GM12872 (cell line): ENCODE results near the gene APOL2.

Experiments used
- CTCF ChIP-seq: IDR thresholded peaks from 3 replicates; pipeline ENCODE4 v1.5.1; 2011; ENCODE audit warnings: low read depth, mild to moderate bottlenecking, low read length, moderate library complexity; ENCODE audit not compliant: insufficient read depth

The APOL2 gene

GRCh38 chr22:36198536-36198935 is 40.8 kb downstream of the APOL2 start:
- no peak for TF ChIP-seq CTCF

DNA sequence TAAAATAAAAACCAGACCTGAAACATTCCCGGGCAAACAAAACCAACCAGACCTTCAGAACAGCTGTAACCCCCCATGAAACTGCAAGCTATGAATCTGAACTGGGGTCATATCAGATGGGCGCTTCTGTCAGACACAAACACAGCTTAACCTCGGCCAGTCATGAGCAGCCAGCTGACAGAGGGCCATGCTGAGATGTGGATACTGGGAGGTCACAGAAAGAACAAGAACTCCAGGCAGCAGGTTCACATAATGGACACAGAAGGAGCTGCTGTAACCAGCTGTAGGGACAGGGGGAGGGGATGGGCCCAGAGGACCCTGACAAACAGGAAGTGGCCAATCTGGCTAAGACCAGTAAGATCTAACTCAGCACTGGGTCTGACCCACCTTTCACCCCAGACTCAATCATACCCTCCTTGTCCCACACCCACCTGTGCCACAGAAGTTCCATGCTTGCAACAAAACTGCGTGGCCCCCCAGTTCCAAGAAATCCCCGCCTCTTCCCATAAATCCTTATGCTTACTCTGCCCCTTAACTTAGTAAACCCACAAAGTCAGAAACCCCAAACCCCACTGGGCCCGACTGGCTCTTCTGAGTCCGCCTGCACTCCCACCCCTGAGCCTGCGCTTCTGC is 41.7 kb downstream of the APOL2 start:
- no peak for TF ChIP-seq CTCF

GRCh38 chr22:36197065-36197440 is 42.3 kb downstream of the APOL2 start:
- no peak for TF ChIP-seq CTCF

GRCh38 chr22:36196254-36197064 is 42.9 kb downstream of the APOL2 start:
- TF ChIP-seq CTCF: no peak

GRCh38 chr22:36194971-36195370 is 44.4 kb downstream of the APOL2 start:
- TF ChIP-seq CTCF: peak; percentile 81

GRCh38 chr22:36194385-36194784 is 44.9 kb downstream of the APOL2 start:
- no peak for TF ChIP-seq CTCF

DNA sequence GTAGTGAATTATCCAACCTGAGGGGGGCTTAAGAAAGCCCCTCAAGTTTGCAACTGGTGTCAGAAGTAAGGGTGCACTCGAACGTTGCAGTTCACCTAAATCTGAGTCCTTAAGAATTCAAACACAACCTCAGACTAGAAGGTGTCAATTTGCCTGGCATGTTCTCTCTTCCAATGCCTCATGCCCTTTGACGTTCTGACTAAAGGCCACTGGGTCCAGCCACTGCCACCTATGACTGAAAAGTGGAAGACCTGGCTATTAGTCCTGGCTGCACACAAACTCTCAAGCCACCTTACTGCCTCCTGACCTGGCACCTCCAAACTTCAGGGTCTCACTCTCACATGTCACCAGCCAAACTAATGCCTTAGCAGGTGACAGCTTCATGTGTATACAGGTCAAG is 45.8 kb downstream of the APOL2 start:
- no peak for TF ChIP-seq CTCF
